Activated gamma-delta T cell treated with anti-CD3 and anti-CD28 coated beads, Interleukin-2, amount 50 U/mL, for 16 hours (primary cell): ENCODE results near the gene CYSRT1.

Source experiments
- DNase-seq: peaks from one replicate; pipeline ENCODE4 v3.0.0-alpha.2; 2020; ENCODE audit warnings: low read depth

CYSRT1 gene

GRCh38 chr9:137272241-137273094 lies 47.5 kb downstream of the CYSRT1 start:
- no peak for DNase-seq

- no peak for DNase-seq
Observed at GRCh38 chr9:137273095-137273490, 48.1 kb downstream of the CYSRT1 start.

- DNase-seq: no peak
Observed at GRCh38 chr9:137273611-137274320, 48.8 kb downstream of the CYSRT1 start.

- DNase-seq: no peak
Observed at GRCh38 chr9:137275203-137275587, 50.2 kb downstream of the CYSRT1 start.
